HG02840 (cell line): ENCODE results near the gene SEMG2.

Experiments used
- ATAC-seq: cut with Tn5 transposase; IDR thresholded peaks from one replicate; pipeline ENCODE4 v1.9.1; 2021; ENCODE audit warnings: mild to moderate bottlenecking, moderate library complexity, moderate number of reproducible peaks; ENCODE audit not compliant: unreplicated experiment, low FRiP score

Gene SEMG2, protein sequence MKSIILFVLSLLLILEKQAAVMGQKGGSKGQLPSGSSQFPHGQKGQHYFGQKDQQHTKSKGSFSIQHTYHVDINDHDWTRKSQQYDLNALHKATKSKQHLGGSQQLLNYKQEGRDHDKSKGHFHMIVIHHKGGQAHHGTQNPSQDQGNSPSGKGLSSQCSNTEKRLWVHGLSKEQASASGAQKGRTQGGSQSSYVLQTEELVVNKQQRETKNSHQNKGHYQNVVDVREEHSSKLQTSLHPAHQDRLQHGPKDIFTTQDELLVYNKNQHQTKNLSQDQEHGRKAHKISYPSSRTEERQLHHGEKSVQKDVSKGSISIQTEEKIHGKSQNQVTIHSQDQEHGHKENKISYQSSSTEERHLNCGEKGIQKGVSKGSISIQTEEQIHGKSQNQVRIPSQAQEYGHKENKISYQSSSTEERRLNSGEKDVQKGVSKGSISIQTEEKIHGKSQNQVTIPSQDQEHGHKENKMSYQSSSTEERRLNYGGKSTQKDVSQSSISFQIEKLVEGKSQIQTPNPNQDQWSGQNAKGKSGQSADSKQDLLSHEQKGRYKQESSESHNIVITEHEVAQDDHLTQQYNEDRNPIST

GRCh38 chr20:45221076-45221475 is at the start of gene SEMG2:
Gene SEMG2 (plus strand): TSS chr20:45221373. CDS start chr20:45221390, 17 bp downstream.
- no peak for ATAC-seq

DNA sequence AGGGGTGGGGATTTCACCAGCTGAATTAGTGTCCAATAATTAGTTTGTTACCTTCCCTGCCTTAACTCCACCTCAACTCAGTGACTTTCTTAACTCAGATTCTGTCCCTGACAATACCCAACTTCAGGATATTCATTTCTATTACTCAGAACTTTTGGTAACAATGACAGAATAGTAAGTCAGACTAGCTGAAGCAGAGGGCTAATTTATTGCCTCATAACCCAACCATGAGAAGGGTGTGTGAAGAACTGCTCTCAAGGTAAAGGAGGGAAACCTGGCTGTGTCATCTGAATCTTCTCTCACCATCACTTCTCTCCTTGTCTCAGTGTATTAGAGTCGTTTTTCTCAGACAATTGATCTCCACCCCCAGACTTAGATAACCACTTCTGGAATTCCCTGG is 47.7 kb upstream of the SEMG2 start:
- ATAC-seq: no peak

- ATAC-seq: no peak
Observed at GRCh38 chr20:45174434-45175364, 46.5 kb upstream of the SEMG2 start, which contains the start of gene PI3. Gene PI3 (plus strand): TSS chr20:45174902. CDS start chr20:45174923, 21 bp downstream.

GRCh38 chr20:45176526-45177267 is 44.5 kb upstream of the SEMG2 start:
- no peak for ATAC-seq

GRCh38 chr20:45179166-45179565 is 42.0 kb upstream of the SEMG2 start:
- no peak for ATAC-seq

- ATAC-seq: no peak
Observed at GRCh38 chr20:45181639-45182038, 39.5 kb upstream of the SEMG2 start.

GRCh38 chr20:45183084-45183483 is 38.1 kb upstream of the SEMG2 start:
- ATAC-seq: no peak

DNA sequence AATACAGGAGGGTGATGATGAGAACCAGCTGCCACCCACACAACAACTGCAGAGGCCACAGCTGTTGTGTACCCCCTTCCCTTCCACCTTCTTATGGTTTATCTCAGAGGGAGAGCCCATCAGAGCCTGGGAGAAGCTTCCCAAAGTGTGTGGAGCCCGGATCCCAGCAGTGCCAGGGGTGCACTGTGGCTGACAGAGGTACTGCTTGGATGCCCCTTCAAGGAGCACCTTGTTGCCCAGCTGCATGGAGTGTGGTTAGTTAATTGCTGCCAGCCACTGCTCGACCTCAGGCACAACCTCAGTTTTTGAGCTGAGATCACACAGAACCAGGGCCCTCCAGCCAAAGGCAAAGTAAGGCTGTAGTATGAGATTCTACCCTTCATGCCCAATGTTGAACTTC is 33.5 kb upstream of the SEMG2 start:
- ATAC-seq: no peak

GRCh38 chr20:45189067-45189609 is 32.0 kb upstream of the SEMG2 start:
- ATAC-seq: no peak

GRCh38 chr20:45189861-45190260 is 31.3 kb upstream of the SEMG2 start:
- ATAC-seq: no peak

DNA sequence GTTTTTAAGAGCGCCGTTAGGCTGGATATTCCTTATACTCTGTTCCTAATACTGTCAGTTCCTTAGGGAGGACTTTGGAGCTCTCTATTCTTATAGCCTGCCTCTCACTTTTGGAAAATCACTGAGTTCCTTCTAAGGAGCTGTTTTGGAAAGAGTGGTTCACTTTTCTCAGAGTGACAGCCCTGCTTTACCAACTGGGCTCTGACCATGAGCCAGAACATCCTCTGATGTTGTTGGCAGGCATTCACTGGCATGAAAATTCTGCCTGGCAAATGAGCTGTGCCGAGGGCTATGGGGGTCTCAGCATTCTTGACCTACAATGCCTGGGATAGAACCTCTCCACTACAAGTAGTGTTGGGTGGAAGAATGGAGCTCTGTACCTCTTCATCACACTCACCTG is 29.2 kb upstream of the SEMG2 start:
- no peak for ATAC-seq

GRCh38 chr20:45193331-45193730 is 27.8 kb upstream of the SEMG2 start:
- no peak for ATAC-seq

DNA sequence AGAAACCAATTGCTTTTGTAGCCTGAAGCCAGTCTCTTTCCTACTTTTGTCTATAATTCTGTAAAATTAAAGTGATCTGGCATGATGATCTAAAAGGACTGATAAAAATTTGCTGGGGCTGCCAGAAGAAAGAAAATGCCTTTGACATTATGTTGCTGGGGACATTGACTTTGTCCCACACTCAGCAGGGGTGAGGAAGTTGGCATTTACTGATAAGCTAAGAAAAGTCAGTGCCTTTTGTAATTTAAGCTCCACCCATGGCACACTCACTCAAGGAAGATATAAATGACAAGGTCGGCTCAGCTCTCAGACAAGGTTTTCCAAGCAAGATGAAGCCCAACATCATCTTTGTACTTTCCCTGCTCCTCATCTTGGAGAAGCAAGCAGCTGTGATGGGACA is 14.4 kb upstream of the SEMG2 start, which contains the start of gene SEMG1:
Gene SEMG1, plus strand, starts transcription at position 309 of the 400 bp plus-strand sequence. Its CDS starts 21 bp downstream, at position 330.
- ATAC-seq: no peak

GRCh38 chr20:45209924-45210323 is 11.2 kb upstream of the SEMG2 start:
- ATAC-seq: no peak

DNA sequence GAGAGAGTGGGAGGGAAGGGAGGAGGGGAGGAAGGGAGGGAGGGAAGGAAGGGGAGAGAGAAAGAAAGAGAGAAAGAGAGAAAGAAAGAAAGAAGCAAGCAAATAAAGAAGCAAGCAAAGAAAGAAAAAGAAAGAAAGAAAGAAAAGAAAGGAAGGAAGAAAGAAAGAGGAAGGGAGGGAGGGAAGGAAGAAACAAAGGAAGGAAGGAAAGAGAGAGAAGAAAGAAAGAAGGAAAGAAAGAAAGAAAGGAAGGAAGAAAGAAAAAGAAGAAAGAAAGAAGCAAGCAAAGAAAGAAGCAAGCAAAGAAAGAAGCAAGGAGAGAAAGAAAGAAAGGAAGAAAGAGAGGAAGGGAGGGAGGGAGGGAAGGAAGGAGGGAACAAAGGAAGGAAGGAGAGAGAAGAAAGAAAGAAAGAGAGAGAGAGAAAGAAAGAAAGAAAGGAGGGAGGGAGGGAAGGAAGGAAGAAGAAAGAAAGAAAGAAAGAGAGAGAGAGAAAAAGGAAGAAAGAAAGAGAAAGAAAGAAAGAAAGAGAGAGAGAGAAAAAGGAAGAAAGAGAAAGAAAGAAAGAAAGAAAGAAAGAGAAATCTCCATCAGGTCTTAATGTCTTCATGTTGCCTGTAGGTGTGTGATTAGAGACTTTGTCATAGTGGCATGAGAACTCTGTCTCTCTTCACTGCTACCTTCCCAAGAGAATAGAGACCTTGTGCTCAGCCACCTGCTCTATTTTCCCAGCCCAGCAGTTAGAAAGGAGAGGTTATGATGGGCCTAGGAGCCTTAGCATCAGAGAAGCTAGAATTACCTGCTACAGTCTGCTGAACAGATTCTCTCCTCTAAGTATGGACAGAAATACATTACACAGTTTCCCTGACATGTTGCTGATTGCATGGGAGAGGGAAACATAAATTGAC is 9.4 kb upstream of the SEMG2 start:
- no peak for ATAC-seq

DNA sequence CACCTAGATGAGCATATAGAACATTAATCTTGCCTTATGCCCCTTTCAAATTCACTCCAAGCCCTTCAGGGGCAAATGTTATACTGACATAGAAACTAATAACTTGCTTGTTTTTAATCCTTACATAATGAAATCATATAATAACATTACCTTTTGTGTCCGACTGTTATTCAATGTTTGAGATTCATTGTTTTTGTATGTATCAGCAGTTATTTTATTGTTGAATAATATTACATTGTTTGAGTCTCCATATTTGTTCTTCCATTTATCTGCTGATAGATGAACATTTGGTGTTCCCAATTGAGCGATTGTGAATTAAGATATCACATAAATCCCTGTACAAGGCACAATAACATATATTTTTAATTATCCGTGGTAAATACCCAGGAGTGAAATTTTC is 8.3 kb upstream of the SEMG2 start:
- no peak for ATAC-seq

- no peak for ATAC-seq
Observed at GRCh38 chr20:45218124-45218523, 3.0 kb upstream of the SEMG2 start.

DNA sequence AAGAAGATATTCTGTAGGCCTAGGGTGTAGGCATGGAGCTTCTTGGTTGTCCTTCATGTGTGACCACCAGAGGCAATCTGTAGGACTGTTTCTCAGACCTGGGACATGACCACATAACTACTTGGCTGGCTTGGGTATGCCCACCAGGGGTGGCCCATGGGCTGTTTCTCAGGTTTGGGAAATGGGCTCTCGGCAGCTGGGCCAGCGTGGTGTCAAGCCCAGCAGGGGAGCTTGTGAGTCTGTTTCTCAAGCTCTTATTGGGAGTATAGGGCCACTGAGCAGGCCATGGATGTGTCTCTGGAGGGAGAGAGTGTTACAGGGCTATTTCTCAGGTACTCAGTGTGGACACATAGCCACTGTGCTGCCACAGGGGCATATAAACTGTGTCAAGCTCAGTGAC is 2.5 kb upstream of the SEMG2 start:
- ATAC-seq: no peak

DNA sequence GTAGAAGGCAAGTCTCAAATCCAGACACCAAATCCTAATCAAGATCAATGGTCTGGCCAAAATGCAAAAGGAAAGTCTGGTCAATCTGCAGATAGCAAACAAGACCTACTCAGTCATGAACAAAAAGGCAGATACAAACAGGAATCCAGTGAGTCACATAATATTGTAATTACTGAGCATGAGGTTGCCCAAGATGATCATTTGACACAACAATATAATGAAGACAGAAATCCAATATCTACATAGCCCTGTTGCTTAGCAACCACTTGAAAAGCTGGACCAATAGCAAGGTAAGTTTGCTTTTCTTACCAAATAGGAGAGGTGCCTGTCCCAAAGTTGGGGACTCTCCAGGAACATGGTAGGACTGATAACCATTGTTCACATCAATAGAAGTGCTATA is 2.0 kb downstream of the SEMG2 start:
- ATAC-seq: no peak
